IMR-90 (cell line): ENCODE measurements around the gene PHF20.

Experiments used
- BHLHE40 ChIP-seq: fragments of 150-350 bp; IDR thresholded peaks from 2 replicates; pipeline ENCODE4 v1.6.1; 2016; ENCODE audit warnings: mild to moderate bottlenecking, low read depth, low read length
- CEBPB ChIP-seq: IDR thresholded peaks from 2 replicates; pipeline ENCODE4 v1.6.1; 2012; ENCODE audit warnings: low read depth, low read length, improper control_type of control experiment
- CTCF ChIP-seq: conservative IDR thresholded peaks from 2 replicates; pipeline ENCODE4 v1.5.1; 2012; ENCODE audit warnings: mild to moderate bottlenecking, low read depth, low read length, improper control_type of control experiment
- ELK1 ChIP-seq: fragments of 150-350 bp; IDR thresholded peaks from 2 replicates; pipeline ENCODE4 v1.6.1; 2016; ENCODE audit warnings: low read depth, mild to moderate bottlenecking, low read length, moderate library complexity, borderline replicate concordance
- FOS ChIP-seq: fragments of 150-350 bp; IDR thresholded peaks from 2 replicates; pipeline ENCODE4 v1.6.1; 2016; ENCODE audit warnings: low read depth, low read length
- MAZ ChIP-seq: IDR thresholded peaks from 2 replicates; pipeline ENCODE4 v1.6.1; 2012; ENCODE audit warnings: low read depth, mild to moderate bottlenecking, low read length, improper control_type of control experiment, moderate library complexity, borderline replicate concordance
- MXI1 ChIP-seq: IDR thresholded peaks from 2 replicates; pipeline ENCODE4 v1.6.1; 2012; ENCODE audit warnings: low read depth, mild to moderate bottlenecking, low read length, moderate library complexity, borderline replicate concordance
- NFE2L2 ChIP-seq: fragments of 150-350 bp; IDR thresholded peaks from 2 replicates; pipeline ENCODE4 v1.6.1; 2016; ENCODE audit warnings: low read depth, mild to moderate bottlenecking, low read length
- POLR2A ChIP-seq: IDR thresholded peaks from 2 replicates; pipeline ENCODE4 v1.6.1; 2012; ENCODE audit warnings: mild to moderate bottlenecking, low read depth, low read length
- RAD21 ChIP-seq: IDR thresholded peaks from 2 replicates; pipeline ENCODE4 v1.6.1; 2012; ENCODE audit warnings: low read length, improper control_type of control experiment
- RCOR1 ChIP-seq: IDR thresholded peaks from 2 replicates; pipeline ENCODE4 v1.6.1; 2012; ENCODE audit warnings: mild to moderate bottlenecking, low read length, improper control_type of control experiment; ENCODE audit not compliant: insufficient replicate concordance
- RFX5 ChIP-seq: IDR thresholded peaks from 2 replicates; pipeline ENCODE4 v1.8.0; 2012; ENCODE audit warnings: low read depth, mild to moderate bottlenecking, low read length, moderate library complexity
- SMC3 ChIP-seq: fragments of 150-350 bp; IDR thresholded peaks from 2 replicates; pipeline ENCODE4 v1.6.1; 2016; ENCODE audit warnings: low read depth, mild to moderate bottlenecking, antibody characterized with exemption, low read length, moderate library complexity
- USF2 ChIP-seq: fragments of 150-350 bp; IDR thresholded peaks from 2 replicates; pipeline ENCODE4 v1.6.1; 2017; ENCODE audit warnings: mild to moderate bottlenecking, antibody characterized with exemption, low read length, low read depth

GRCh38 chr20:35878113-35878625 is 106.4 kb downstream of the PHF20 start:
- TF ChIP-seq POLR2A (no peak), CTCF (no peak), FOS (no peak), MXI1 (no peak), ELK1 (no peak), RFX5 (no peak), SMC3 (no peak), MAZ (no peak), RAD21 (no peak), RCOR1 (no peak), BHLHE40 (no peak), NFE2L2 (no peak), CEBPB (no peak), USF2 (no peak)
